ENCODE data around the gene RAB3IL1.

DNA sequence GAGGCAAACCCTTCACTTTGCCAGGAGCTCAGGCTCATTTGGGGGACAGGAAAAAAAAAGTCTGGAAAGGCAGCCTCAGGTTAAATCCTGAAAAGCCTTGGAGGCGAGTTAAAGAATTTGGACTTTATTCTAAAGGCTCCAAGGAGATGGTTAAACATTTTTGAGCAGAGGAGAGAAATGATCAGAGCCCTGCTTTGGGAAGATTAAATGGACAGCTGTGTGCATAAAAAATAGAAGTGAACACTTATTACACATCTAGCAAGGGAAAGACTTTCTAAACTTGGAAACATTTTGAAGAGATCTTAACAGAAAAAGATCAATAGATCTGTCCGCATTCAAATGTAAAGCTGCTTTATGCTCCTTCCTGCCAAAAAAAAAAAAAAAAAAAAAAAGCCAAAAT is 8.4 kb upstream of the RAB3IL1 start:
- TF ChIP-seq THAP11 (CRISPR knock-in tag; IDR thresholded peaks at IDR 0.05) (no peak), ZNF644 (CRISPR knock-in tag; IDR thresholded peaks at IDR 0.05; ENCODE audit: low read depth) (no peak)
- TF ChIP-seq, protein P1, sequence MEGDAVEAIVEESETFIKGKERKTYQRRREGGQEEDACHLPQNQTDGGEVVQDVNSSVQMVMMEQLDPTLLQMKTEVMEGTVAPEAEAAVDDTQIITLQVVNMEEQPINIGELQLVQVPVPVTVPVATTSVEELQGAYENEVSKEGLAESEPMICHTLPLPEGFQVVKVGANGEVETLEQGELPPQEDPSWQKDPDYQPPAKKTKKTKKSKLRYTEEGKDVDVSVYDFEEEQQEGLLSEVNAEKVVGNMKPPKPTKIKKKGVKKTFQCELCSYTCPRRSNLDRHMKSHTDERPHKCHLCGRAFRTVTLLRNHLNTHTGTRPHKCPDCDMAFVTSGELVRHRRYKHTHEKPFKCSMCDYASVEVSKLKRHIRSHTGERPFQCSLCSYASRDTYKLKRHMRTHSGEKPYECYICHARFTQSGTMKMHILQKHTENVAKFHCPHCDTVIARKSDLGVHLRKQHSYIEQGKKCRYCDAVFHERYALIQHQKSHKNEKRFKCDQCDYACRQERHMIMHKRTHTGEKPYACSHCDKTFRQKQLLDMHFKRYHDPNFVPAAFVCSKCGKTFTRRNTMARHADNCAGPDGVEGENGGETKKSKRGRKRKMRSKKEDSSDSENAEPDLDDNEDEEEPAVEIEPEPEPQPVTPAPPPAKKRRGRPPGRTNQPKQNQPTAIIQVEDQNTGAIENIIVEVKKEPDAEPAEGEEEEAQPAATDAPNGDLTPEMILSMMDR (CRISPR knock-in tag; IDR thresholded peaks at IDR 0.05): no peak
